ENCODE data around the gene DGCR8.

- TF ChIP-seq POLR2A (IDR thresholded peaks at IDR 0.05) = no peak
- TF ChIP-seq CTCF (IDR thresholded peaks at IDR 0.05) = no peak
- no peak for TF ChIP-seq EP300 (IDR thresholded peaks at IDR 0.05)
Measured at GRCh38 chr22:20141186-20142077, 61.4 kb downstream of the DGCR8 start.
